Endodermal cell (in vitro differentiated cells): ENCODE measurements around the gene BOC. TPM values are rescaled to one million over a fixed set of nuclear protein-coding genes. Genes with fewer than 3 reads are reported as not detected.

ENCODE experiments used
- DNase-seq: peaks from one replicate; pipeline ENCODE4 v3.0.0-alpha.2; 2017
- H3K27ac ChIP-seq: 2 replicates; pipeline ENCODE4 v1.5.1; 2013; ENCODE audit warnings: mild to moderate bottlenecking, low read depth, low read length, moderate library complexity
- H3K27me3 ChIP-seq: 2 replicates; pipeline ENCODE4 v1.6.1; 2013; ENCODE audit warnings: mild to moderate bottlenecking, low read length, moderate library complexity; ENCODE audit not compliant: insufficient read depth, control insufficient read depth, poor library complexity, severe bottlenecking
- H3K36me3 ChIP-seq: 2 replicates; pipeline ENCODE4 v1.7.0; 2013; ENCODE audit warnings: mild to moderate bottlenecking, low read length, moderate library complexity; ENCODE audit not compliant: control insufficient read depth, insufficient read depth
- H3K4me1 ChIP-seq: one replicate; pipeline ENCODE4 v1.7.0; 2013; ENCODE audit warnings: low read length; ENCODE audit not compliant: control insufficient read depth, insufficient read depth
- H3K4me3 ChIP-seq: 2 replicates; pipeline ENCODE4 v1.5.1; 2013; ENCODE audit warnings: mild to moderate bottlenecking, low read length, moderate library complexity
- H3K9ac ChIP-seq: 2 replicates; pipeline ENCODE4 v1.6.1; 2013; ENCODE audit warnings: mild to moderate bottlenecking, low read length, moderate library complexity; ENCODE audit not compliant: poor library complexity, severe bottlenecking; ENCODE audit errors: extremely low read depth
- H3K9me3 ChIP-seq: 2 replicates; pipeline ENCODE4 v1.6.1; 2013; ENCODE audit warnings: mild to moderate bottlenecking, low read length, moderate library complexity; ENCODE audit not compliant: control insufficient read depth
- H3K27ac Mint-ChIP-seq: 2 replicates; pipeline ENCODE4 v1.8.0; 2020; ENCODE audit warnings: mixed read lengths
- H3K27me3 Mint-ChIP-seq: 2 replicates; pipeline ENCODE4 v1.8.0; 2021; ENCODE audit warnings: mild to moderate bottlenecking, mixed read lengths; ENCODE audit not compliant: insufficient read depth
- H3K36me3 Mint-ChIP-seq: 2 replicates; pipeline ENCODE4 v1.8.0; 2020; ENCODE audit warnings: low read depth, mixed read lengths
- H3K4me1 Mint-ChIP-seq: 2 replicates; pipeline ENCODE4 v1.8.0; 2020; ENCODE audit warnings: mixed read lengths
- H3K4me3 Mint-ChIP-seq: 2 replicates; pipeline ENCODE4 v1.8.0; 2020; ENCODE audit warnings: mild to moderate bottlenecking, moderate library complexity, mixed read lengths
- H3K9me3 Mint-ChIP-seq: 2 replicates; pipeline ENCODE4 v1.8.0; 2020; ENCODE audit warnings: mild to moderate bottlenecking, mixed read lengths
- whole genome bisulfite sequencing, 2 experiments: methylation state at CpG; one replicate each; pipeline versions ENCODE4 v1.1.5 to v1.1.7; 2013; ENCODE audit warnings: missing lambda C conversion rate in 2 of 2, mixed read lengths in 1 of 2; ENCODE audit not compliant: insufficient coverage in 1 of 2, insufficient read length in 1 of 2; 5-methylcytosine and 5-hydroxymethylcytosine counted together
- long read RNA-seq, 4 experiments: library from polyadenylated mRNA in 2 of 4; library from RNA in 1 of 4; library from capped mRNA in 1 of 4; stranded (forward) in 3 of 4; unstranded in 1 of 4; transcript quantifications; one replicate each; pipeline ENCODE4 v2.0.0, GENCODE V29; 2020 to 2021; ENCODE audit warnings: inconsistent platforms in 1 of 4
- polyA plus RNA-seq, 2 experiments: library from polyadenylated mRNA; stranded (reverse); fragments of 50-300 nt; gene quantifications; one replicate each; pipeline ENCODE4 v1.2.3, GENCODE V29; 2013
- total RNA-seq, 2 donors: library from RNA; stranded (reverse); fragmentation: NEBNext Ultra II Directional in 1 of 2; extraction: Animal tissue kit (Norgen Biotek cat#: 25700) in 1 of 2; gene quantifications; 2 replicates in 1 of 2; 3 replicates in 1 of 2; pipeline ENCODE4 v1.2.1, GENCODE V29; 2021
- TF ChIP-seq, protein P1 (sequence below): fragments of 200-600 bp; sonication (generic); conservative IDR thresholded peaks from 2 replicates; pipeline ENCODE4 v1.5.0; 2021; ENCODE audit warnings: antibody characterized with exemption, mild to moderate bottlenecking

BOC gene, protein sequence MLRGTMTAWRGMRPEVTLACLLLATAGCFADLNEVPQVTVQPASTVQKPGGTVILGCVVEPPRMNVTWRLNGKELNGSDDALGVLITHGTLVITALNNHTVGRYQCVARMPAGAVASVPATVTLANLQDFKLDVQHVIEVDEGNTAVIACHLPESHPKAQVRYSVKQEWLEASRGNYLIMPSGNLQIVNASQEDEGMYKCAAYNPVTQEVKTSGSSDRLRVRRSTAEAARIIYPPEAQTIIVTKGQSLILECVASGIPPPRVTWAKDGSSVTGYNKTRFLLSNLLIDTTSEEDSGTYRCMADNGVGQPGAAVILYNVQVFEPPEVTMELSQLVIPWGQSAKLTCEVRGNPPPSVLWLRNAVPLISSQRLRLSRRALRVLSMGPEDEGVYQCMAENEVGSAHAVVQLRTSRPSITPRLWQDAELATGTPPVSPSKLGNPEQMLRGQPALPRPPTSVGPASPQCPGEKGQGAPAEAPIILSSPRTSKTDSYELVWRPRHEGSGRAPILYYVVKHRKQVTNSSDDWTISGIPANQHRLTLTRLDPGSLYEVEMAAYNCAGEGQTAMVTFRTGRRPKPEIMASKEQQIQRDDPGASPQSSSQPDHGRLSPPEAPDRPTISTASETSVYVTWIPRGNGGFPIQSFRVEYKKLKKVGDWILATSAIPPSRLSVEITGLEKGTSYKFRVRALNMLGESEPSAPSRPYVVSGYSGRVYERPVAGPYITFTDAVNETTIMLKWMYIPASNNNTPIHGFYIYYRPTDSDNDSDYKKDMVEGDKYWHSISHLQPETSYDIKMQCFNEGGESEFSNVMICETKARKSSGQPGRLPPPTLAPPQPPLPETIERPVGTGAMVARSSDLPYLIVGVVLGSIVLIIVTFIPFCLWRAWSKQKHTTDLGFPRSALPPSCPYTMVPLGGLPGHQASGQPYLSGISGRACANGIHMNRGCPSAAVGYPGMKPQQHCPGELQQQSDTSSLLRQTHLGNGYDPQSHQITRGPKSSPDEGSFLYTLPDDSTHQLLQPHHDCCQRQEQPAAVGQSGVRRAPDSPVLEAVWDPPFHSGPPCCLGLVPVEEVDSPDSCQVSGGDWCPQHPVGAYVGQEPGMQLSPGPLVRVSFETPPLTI
- total RNA-seq, result 10 to 100 TPM in 1 of 2 donors, 1 to 10 TPM in 1; 9.8 to 12.3 TPM
- polyA plus RNA-seq (2013, experiment 1 of 2), result 207 TPM
- polyA plus RNA-seq (2013, experiment 2 of 2), result 163 TPM
- long read RNA-seq, experiment 1, partial matches to known transcripts, result 1 of 3 reads
- long read RNA-seq, experiment 1, other reads (novel, unspliced or antisense), result 2 of 3 reads
- long read RNA-seq, experiment 2, full-length matches to known transcripts, result 2 of 20 reads
- long read RNA-seq, experiment 2, partial matches to known transcripts, result 4 of 20 reads
- long read RNA-seq, experiment 2, other reads (novel, unspliced or antisense), result 14 of 20 reads
- long read RNA-seq, experiment 3, full-length matches to known transcripts, result 8 of 39 reads
- long read RNA-seq, experiment 3, partial matches to known transcripts, result 7 of 39 reads
- long read RNA-seq, experiment 3, other reads (novel, unspliced or antisense), result 24 of 39 reads
- long read RNA-seq, experiment 4, partial matches to known transcripts, result 0 of 1 reads
- long read RNA-seq, experiment 4, other reads (novel, unspliced or antisense), result 0 of 1 reads

- H3K27ac Mint-ChIP-seq, result peak within 1 kb of the TSS; percentile 42
- peak within 1 kb of the TSS; percentile 60 for H3K4me3 Mint-ChIP-seq
- Histone ChIP-seq H3K36me3 (no peaks in the 10 kb centered on the region), H3K9ac (peak within 1 kb of the TSS; percentile 15), H3K9me3 (no peaks in the 10 kb centered on the region), H3K4me1 (no peaks in the 10 kb centered on the region), H3K27ac (peak within 1 kb of the TSS; percentile 90), H3K4me3 (peak within 1 kb of the TSS; percentile 80), H3K27me3 (peaks cover 69% of the 10 kb centered on the region)
- peaks cover 76% of the 10 kb centered on the region for H3K27me3 Mint-ChIP-seq
- no peaks in the 10 kb centered on the region for H3K9me3 Mint-ChIP-seq
- DNase-seq, result peak; percentile 79
- peaks cover 17% of the 10 kb centered on the region for H3K4me1 Mint-ChIP-seq
- TF ChIP-seq, protein P1, sequence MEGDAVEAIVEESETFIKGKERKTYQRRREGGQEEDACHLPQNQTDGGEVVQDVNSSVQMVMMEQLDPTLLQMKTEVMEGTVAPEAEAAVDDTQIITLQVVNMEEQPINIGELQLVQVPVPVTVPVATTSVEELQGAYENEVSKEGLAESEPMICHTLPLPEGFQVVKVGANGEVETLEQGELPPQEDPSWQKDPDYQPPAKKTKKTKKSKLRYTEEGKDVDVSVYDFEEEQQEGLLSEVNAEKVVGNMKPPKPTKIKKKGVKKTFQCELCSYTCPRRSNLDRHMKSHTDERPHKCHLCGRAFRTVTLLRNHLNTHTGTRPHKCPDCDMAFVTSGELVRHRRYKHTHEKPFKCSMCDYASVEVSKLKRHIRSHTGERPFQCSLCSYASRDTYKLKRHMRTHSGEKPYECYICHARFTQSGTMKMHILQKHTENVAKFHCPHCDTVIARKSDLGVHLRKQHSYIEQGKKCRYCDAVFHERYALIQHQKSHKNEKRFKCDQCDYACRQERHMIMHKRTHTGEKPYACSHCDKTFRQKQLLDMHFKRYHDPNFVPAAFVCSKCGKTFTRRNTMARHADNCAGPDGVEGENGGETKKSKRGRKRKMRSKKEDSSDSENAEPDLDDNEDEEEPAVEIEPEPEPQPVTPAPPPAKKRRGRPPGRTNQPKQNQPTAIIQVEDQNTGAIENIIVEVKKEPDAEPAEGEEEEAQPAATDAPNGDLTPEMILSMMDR, result peak; percentile 21
- H3K36me3 Mint-ChIP-seq, result no peaks in the 10 kb centered on the region
- WGBS, 2 experiments, result 0% methylated on average over 17 to 76 of the region's 76 CpGs
Measured at GRCh38 chr3:113211330-113212149, at the start of gene BOC. Gene BOC (plus strand): TSS chr3:113211557. CDS start chr3:113249803, 38,246 bp downstream.

DNA sequence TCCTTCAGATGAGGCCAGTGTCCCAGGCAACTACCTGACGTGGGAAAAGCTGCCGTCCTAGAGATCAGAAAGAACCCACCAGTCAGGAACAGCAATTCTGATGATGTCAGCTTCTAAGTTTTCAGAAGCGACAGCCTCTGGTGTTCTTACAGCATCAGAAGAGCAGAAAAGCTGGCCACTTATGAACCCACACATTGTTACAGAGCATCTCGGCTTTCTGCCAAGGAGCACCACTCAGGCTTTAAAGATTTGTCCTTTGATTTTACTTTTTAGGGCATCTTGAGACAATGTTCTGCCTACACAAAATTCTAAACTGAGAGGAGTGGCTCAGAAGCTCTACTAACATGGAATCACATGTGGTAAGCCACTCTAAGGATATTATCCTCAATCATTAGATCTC lies 49.7 kb upstream of the BOC start:
- TF ChIP-seq, protein P1, result no peak
- H3K4me3 Mint-ChIP-seq, result no peak overlapping the region
- Histone ChIP-seq H3K36me3 (no peaks in the 10 kb centered on the region), H3K27me3 (no peaks in the 10 kb centered on the region), H3K27ac (no peak overlapping the region), H3K4me1 (no peaks in the 10 kb centered on the region), H3K9ac (no peak overlapping the region), H3K4me3 (no peak overlapping the region), H3K9me3 (no peaks in the 10 kb centered on the region)
- H3K27ac Mint-ChIP-seq, result no peak overlapping the region
- no peaks in the 10 kb centered on the region for H3K27me3 Mint-ChIP-seq
- no peak for DNase-seq
- H3K4me1 Mint-ChIP-seq, result no peaks in the 10 kb centered on the region
- no peaks in the 10 kb centered on the region for H3K9me3 Mint-ChIP-seq
- WGBS, 2 experiments, result 91 to 100% methylated on average over 4 of the region's 4 CpGs
- H3K36me3 Mint-ChIP-seq, result no peaks in the 10 kb centered on the region
